ENCODE data around the gene PNLDC1.

GRCh38 chr6:159769470-159769869 is 30.6 kb upstream of the PNLDC1 start:
- no peak for TF ChIP-seq POLR2A (IDR thresholded peaks at IDR 0.05)
- TF ChIP-seq, protein P1, sequence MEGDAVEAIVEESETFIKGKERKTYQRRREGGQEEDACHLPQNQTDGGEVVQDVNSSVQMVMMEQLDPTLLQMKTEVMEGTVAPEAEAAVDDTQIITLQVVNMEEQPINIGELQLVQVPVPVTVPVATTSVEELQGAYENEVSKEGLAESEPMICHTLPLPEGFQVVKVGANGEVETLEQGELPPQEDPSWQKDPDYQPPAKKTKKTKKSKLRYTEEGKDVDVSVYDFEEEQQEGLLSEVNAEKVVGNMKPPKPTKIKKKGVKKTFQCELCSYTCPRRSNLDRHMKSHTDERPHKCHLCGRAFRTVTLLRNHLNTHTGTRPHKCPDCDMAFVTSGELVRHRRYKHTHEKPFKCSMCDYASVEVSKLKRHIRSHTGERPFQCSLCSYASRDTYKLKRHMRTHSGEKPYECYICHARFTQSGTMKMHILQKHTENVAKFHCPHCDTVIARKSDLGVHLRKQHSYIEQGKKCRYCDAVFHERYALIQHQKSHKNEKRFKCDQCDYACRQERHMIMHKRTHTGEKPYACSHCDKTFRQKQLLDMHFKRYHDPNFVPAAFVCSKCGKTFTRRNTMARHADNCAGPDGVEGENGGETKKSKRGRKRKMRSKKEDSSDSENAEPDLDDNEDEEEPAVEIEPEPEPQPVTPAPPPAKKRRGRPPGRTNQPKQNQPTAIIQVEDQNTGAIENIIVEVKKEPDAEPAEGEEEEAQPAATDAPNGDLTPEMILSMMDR (IDR thresholded peaks at IDR 0.05): no peak
